Activated CD4-positive, alpha-beta T cell treated with anti-CD3 and anti-CD28 coated beads, Interleukin-2, amount 50 U/mL, for 24 hours (primary cell): Measurements from ENCODE around the gene MKNK2.
"Not testable (repeated sequence)": the region's sequence is repeated elsewhere in the genome, so short reads cannot be mapped to it uniquely, and the experiment has no call there.

Experiments
- DNase-seq, 2 donors: peaks; one replicate each; pipeline ENCODE4 v3.0.0-alpha.2; 2020; ENCODE audit warnings: low read depth in 1 of 2, low spot score in 1 of 2

Gene MKNK2

DNA sequence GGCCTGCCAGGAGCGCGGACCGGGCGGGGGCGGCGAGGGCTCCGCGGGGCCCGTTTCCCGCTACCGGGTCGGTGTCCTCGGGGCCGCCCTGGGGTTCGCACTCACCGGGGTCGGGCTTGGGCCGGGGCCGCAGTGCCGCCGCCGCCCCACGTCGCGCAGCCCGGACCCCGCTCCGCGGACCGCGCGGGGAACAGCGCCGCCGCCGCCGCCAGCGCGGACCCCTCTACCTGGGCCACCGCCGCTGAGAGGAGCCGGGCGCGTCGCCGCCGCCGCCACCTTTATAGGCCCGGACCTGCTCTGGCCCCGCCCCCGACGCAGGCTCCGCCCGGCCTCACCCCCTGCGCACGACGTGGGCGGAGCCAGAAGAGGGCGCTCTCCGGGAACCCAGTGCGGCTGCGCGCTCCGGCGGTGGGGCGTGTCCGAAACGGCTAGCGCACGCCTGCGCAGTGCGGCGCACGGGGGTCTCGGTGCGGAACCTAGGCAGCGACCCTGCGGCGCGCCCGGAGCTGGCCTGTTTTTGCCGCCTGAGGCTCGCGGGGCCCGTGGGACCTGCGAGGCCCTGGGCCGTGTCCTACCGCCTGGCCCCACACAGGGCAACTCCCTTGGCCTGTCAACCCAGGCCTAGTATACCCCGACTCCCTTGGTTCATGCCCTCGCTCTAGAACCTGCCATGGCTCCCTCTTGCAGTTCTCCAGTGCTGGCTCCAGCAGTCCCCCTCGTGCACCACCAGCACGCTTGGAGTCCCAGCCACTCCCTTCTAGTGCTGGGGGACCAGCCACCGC lies at the start of gene MKNK2:
TSS of gene MKNK2 (minus strand) at position 254 of the 782 bp plus-strand sequence. CDS start 393 bp downstream, outside the sequence.
- DNase-seq = peak; percentile 93 to 94

DNA sequence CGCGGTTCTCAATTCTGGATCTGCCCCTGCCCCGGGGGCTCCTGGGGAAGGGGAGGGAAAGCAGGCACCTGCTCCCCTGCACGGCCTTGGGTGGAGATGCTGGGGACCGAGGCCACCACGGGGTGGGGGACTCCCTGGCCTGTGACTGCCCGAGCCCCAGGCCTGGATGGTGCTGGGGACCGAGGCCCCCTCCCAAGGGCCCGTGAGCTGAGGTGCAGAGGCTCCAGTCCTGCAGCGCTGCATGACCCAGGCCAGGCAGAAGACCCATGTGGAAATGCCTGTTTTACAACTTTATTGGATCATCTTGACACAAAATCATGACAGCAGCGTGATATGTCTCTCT lies 49.6 kb upstream of the MKNK2 start:
- DNase-seq = no peak

DNA sequence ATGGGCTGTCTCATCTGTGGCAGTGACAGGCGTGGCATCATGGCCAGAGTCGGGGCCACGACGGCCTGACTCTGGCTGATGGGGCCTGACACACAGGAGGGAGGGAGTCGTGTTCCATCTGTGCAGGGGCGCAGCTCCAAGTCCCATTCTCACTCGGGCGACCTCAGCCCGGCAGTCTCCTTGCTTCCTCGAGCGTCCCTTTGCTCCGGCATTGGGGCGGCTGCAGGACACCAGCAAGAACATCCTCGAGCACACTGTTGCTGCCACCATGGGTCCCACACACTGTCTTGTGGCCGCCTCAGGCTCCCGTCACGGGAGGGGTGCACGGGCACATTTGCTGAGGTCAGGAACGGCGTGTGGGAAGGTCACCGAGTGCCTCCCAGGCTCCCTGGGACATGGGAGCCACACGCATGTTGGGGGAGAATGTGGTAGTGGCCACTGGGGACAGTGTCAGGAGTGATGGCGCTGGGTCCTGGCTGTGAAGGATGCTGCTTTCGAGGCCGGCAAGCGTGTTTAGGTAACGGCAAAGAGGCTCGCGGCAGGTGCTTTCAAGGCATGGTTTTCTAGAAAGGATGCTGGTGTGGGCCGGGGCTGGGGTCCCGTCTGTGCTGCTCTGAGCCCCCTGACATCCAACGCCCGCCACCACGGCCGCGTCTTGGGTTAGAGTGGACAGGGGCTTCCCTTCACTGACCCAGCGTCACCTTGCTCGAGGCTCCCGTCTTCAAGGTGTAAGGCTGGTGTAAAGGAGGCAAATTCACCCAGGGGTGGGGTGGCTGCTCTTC lies 49.1 kb upstream of the MKNK2 start:
- no peak for DNase-seq

DNA sequence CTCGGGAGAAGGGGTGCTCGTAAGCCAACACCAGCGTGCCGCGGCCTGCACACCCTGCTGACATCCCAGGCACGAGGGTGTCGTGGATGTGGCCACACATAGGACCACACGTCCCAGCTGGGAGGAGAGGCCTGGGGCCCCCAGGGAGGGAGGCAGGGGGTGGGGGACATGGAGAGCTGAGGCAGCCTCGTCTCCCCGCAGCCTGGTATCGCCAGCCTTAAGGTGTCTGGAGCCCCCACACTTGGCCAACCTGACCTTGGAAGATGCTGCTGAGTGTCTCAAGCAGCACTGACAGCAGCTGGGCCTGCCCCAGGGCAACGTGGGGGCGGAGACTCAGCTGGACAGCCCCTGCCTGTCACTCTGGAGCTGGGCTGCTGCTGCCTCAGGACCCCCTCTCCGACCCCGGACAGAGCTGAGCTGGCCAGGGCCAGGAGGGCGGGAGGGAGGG lies 48.0 kb upstream of the MKNK2 start:
- no peak for DNase-seq

GRCh38 chr19:2097886-2098327 lies 46.9 kb upstream of the MKNK2 start:
- no peak for DNase-seq

GRCh38 chr19:2097203-2097885 lies 46.3 kb upstream of the MKNK2 start:
- DNase-seq = peak in 1 of 2 donors; percentile 41

DNA sequence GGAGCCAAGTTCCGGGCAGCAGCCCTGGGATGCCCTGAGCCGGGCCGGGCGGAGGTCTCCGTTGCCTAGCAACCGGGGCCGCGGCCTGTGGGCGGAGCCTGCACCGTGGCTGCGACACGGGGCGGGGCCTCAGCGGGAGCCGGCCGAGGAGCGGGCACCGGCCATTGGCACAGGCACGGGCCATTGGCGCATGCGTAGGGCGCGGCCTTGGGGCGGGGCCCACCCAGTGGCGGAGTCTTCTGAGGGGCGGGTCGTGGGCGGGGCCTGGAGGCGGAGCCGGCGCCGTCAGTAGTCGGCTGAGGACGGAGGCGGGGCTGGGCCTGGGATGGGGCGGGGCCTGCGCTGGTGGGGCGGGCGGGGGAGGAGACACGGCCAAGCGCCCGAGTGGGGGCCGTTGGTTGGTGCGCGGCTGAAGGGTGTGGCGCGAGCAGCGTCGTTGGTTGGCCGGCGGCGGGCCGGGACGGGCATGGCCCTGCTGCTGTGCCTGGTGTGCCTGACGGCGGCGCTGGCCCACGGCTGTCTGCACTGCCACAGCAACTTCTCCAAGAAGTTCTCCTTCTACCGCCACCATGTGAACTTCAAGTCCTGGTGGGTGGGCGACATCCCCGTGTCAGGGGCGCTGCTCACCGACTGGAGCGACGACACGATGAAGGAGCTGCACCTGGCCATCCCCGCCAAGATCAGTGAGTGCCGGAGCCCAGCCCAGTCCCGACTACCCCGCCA lies 45.6 kb upstream of the MKNK2 start, which contains the start of gene IZUMO4:
TSS of gene IZUMO4 (plus strand) at position 436 of the 723 bp plus-strand sequence. CDS start at position 467, 31 bp downstream.
- DNase-seq = peak; percentile 100

GRCh38 chr19:2096034-2096479 lies 45.0 kb upstream of the MKNK2 start, which contains the start of gene MOB3A:
Gene MOB3A, minus strand, starts transcription at chr19:2096326. Its CDS starts 17,766 bp downstream, at chr19:2078560.
- no peak for DNase-seq

DNA sequence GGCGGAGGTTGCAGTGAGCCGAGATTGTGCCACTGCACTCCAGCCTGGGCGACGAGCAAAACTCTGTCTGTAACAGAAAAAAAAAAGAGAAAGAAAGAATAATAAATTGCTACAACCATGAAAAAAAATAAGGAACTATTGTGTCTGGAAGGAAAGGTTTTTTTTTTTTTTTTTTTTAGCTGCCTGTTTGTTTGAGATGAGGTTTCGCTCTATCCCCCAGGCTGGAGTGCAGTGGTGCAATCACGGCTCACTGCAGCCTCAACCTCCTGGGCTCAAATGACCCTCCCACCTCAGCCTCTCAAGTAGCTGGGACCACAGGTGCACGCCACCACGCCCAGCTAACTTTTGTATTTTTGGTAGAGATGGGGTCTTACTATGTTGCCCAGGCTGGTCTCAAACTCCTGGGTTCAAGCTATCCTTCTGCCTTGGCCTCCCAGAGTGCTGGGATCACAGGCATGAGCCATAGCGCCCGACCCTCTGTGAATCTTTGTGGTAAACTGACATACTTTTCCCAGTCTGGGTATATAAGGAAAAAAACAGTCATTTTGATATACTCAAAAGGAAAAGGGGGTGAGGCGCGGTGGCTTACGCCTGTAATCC lies 41.0 kb upstream of the MKNK2 start:
- DNase-seq = not testable (repeated sequence)

GRCh38 chr19:2089727-2090053 lies 38.6 kb upstream of the MKNK2 start:
- DNase-seq = no peak

DNA sequence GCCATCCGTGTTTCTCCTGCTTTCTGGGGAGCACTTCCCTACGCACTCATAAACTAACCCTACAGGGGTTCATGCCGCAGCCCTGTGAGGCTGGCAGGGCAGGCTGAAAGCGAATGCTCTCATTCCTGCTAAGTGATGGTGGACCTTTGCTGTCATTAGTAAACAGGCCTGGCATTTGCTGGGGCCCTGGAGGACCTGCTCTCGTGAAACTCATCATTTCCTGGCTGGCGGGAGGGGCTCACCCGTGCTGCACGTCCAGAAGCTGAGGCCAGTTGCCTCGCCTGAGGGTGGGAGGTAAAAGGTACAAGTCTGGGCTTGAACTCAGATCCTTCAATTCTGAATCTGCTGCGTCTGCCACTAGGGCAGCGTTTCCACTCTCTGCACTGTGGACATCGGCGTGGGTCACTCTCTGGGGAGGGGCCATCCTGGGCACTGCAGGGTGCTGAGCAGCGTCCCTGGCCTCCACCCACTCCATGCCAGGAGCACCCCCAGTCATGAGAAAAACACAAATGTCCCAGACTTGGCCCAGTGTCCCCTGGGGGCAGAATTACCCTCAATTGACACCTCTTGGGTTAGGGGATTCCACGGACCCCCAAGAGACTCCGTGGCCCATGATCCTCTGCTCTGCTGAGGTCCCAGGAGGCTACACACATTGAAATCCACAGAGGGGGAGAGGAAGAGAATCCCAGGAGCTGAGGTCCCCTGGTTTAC lies 38.1 kb upstream of the MKNK2 start:
- DNase-seq = no peak

DNA sequence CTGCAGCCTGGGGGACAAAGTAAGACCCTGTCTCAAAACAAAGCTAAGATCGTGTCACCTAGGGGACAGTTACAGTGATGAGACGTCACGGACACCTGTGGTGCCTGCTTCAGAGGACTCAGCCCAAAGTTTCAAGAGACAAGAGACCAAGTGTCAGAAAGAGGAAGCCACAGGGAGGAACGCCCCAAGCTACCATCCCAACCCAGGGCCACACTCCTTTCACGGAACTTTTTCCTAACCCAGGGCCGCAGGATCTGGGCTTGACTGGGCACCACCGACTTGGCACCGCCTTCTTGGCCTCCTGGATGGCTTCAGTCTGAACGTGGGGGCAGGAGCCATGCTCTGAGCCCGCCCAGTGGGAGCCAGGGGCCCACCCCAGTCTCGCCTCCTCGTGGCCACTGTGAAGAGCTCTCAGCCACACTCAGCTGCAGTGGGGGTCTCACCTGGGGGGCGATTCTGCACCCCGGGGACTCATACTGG lies 36.6 kb upstream of the MKNK2 start:
- no peak for DNase-seq

DNA sequence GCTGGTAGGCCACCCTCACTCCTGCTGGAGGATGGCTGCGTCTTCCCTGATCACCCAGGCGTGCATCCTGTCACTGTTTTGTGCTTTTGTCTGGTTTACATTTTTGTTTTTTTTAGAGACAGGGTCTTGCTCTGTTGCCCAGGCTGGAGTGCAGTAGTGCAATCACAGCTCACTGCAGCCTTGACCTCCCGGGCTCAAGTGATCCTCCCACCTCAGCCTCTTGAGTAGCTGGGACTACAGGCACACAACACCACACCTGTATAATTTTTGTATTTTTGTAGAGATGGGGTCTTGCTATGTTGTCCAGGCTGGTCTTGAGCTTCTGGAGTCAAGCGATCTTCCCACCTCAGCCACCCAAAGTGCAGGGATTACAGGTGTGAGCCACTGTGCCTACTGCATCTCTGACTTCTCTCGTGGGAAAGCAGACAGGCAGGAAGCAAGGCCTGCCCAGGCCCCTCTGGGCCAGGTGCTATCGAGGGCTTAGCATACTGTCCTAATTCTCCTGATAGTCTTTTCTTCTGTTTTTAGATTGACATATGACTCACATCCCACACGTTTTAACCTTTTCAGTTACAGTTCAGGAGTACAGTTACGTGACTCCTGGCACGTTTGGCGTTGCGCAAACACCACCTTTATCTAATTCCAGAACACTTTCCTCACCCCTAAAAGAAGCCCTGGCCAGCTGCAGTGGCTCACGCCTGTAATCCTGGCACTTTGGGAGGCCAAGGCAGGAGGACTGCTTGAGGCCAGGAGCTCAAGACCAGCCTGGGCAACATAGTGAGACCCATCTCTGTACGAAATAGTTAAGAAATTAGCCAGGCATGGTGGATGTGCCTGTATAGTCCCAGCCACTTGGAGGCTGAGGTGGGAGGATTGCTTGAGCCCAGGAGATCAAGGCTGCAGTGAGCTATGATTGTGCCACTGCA lies 35.9 kb upstream of the MKNK2 start:
- not testable (repeated sequence) for DNase-seq

DNA sequence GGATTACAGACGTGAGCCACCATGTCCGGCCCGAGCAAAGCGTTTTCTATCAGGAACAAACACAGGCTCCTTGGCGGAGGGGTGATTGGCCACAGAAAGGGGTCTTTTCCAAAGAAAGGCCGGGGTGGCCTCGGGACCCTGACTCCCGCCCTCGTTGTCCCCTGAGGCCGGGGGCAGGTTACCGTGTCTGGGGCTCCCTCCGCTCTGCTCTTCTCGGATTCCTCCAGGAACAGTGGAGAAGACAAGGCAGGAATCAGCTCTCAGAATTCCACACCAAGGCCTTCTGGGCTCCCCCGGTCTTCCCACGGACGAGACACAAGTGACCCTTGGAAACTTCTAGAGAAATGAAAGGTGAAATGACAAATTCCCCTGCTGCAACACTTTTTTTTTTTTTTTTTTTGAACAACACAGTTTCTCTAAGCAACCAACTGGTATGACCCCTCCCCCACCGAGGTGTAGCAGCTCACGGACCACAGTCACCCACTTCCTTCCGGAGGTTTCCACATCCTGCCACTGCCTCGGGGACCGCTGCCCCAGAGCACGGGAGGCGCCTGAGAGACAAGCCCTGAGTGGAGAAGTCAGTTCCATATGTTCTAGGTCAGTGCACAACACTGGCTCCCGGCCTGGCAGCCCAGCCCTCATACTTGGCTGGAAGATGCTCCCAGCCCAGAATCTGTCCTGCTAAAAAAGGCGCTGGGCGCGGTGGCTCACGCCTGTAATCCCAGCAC lies 34.1 kb upstream of the MKNK2 start:
- DNase-seq = peak; percentile 67 to 92

DNA sequence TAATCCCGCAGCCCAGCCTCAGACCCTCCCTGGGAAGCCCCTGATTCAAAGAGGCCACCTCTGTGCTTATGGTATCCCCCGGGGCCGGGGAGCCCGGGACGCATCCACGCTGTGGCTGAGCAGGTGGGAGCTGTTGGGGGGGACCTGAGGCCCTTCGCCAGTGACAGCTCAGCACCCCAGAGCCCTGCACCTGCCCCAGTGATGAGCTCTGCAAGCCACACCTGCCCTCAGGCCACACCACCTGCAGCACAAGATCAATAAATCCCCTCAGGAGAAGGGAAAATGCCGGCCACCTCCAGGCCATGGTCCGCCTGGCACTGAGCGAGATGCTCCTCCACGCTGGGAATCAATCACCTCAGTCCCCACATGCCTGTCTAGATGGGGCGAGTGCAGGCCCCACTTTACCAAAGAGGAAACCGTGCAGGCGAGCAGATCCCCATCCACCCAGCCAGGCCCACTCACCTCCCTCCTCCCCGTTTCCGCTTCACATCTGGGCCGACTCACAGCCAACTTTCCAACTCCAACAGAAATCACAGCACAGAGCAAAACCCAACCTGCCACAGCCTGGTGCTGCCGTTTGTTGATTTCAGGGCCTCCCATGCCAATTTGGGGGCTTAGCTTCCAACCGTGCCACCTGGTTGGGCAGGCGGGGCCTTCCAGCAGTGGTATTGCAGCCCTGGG lies 32.3 kb upstream of the MKNK2 start:
- DNase-seq = peak in 1 of 2 donors; percentile 62

GRCh38 chr19:2081873-2082810 lies 31.1 kb upstream of the MKNK2 start:
- no peak for DNase-seq
